ENCODE data around the gene SLC34A1.

DNA sequence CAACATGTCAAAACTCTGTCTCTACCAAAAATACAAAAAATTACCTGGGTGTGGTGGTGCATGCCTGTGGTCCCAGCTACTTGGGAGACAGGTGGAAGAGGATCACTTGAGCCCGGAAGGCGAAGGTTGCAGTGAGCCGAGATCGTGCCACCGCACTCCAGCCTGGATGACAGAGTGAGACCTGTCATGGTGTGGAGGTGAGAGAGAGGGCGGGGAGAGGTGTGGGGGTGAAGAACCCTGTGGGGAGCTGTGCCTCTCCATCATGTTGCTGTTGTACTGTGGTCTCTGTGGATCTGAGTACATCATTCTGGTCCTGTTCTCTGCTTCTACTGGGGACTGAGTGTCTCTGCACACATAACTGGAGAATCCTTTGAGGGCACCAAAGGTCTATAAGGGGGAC lies 11.3 kb upstream of the SLC34A1 start:
- TF ChIP-seq, protein P1, sequence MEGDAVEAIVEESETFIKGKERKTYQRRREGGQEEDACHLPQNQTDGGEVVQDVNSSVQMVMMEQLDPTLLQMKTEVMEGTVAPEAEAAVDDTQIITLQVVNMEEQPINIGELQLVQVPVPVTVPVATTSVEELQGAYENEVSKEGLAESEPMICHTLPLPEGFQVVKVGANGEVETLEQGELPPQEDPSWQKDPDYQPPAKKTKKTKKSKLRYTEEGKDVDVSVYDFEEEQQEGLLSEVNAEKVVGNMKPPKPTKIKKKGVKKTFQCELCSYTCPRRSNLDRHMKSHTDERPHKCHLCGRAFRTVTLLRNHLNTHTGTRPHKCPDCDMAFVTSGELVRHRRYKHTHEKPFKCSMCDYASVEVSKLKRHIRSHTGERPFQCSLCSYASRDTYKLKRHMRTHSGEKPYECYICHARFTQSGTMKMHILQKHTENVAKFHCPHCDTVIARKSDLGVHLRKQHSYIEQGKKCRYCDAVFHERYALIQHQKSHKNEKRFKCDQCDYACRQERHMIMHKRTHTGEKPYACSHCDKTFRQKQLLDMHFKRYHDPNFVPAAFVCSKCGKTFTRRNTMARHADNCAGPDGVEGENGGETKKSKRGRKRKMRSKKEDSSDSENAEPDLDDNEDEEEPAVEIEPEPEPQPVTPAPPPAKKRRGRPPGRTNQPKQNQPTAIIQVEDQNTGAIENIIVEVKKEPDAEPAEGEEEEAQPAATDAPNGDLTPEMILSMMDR (IDR thresholded peaks at IDR 0.05; ENCODE audit: low read length), result no peak
- TF ChIP-seq EZH2 (IDR thresholded peaks at IDR 0.05; ENCODE audit: borderline replicate concordance, low read length), result no peak

Measured in OCI-LY1 (cell line).